ENCODE data around the gene PSMB11. TPM values are rescaled to one million over a fixed set of nuclear protein-coding genes. Genes with fewer than 3 reads are reported as not detected.
"Not testable (repeated sequence)": the region's sequence is repeated elsewhere in the genome, so short reads cannot be mapped to it uniquely, and the experiment has no call there.

PSMB11 gene
- total RNA-seq, 1 experiment from 2014 or later = not detected

DNA sequence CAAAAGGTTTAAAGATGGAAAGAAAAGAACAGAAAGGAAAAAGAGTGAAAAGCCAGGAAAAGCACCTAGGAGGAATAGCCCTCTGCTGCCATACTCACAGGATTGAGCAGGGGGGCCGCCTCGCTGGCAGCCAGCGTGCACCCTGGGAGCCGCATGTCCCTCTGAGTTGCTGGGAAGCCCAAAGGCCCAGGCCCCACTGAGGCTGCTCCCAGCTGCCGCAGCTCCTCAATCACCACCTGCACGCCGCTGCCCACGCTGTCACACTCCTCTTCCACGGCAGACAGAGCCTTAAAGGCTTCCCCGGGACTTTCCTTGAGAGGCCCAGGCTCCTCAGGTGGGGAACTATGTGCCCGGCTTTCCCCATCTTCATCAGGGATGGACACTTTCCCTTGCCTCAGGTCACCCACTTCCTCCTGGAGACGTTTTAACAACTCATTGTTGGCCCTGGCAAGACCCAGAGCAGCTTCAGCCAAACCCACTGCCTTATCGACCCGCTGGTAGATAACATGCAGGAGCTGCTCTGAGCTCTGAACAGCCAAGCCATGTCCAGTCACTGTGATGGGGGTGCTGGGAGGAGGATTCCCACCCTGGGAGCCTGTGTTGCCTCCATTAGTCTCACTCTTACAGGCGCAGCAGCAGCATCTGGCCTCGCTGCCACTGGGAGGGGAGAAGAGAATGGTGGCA is 43.5 kb upstream of the PSMB11 start:
- CTCF ChIA-PET = interaction anchor here (0.5 kb wide), 1 partner anchor 1230 kb away, joined by 3 read pairs; no protein-coding TSS in a partner anchor
- no peaks in the 10 kb centered on the region for H3K9me2 ChIP-seq (ENCODE audit: insufficient read depth)
- H3K4me2 ChIP-seq = no peak overlapping the region
- no peaks in the 10 kb centered on the region for H3K27me3 ChIP-seq (ENCODE audit: insufficient read depth, low read depth)
- no peaks in the 10 kb centered on the region for H4K20me1 ChIP-seq (ENCODE audit: insufficient read depth)
- H3F3A ChIP-seq (ENCODE audit: insufficient read depth, low read depth) = peaks cover 4% of the 10 kb centered on the region; the same call in 1 of the 2 replicates
- no peaks in the 10 kb centered on the region for H3K4me1 ChIP-seq (replicated peaks; ENCODE audit: insufficient read depth)
- intact Hi-C loops (cut with micrococcal nuclease; ENCODE audit: unreplicated experiment) = no loop called here
- POLR2A ChIA-PET (ENCODE audit: unreplicated experiment) = no interaction called here
- BruUV-seq (replicated peaks) = no TSS peak
- DNase-seq = no peak
- no peaks in the 10 kb centered on the region for H3K36me3 ChIP-seq (ENCODE audit: low read depth)
- no peak overlapping the region for H3K27ac ChIP-seq
- TF ChIP-seq, protein P1, sequence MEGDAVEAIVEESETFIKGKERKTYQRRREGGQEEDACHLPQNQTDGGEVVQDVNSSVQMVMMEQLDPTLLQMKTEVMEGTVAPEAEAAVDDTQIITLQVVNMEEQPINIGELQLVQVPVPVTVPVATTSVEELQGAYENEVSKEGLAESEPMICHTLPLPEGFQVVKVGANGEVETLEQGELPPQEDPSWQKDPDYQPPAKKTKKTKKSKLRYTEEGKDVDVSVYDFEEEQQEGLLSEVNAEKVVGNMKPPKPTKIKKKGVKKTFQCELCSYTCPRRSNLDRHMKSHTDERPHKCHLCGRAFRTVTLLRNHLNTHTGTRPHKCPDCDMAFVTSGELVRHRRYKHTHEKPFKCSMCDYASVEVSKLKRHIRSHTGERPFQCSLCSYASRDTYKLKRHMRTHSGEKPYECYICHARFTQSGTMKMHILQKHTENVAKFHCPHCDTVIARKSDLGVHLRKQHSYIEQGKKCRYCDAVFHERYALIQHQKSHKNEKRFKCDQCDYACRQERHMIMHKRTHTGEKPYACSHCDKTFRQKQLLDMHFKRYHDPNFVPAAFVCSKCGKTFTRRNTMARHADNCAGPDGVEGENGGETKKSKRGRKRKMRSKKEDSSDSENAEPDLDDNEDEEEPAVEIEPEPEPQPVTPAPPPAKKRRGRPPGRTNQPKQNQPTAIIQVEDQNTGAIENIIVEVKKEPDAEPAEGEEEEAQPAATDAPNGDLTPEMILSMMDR (conservative IDR thresholded peaks at IDR 0.05) = no peak
- TF ChIP-seq EZH2 (IDR thresholded peaks at IDR 0.05; ENCODE audit: low read depth) = no peak
- H2AFZ ChIP-seq = no peak overlapping the region
- H3K79me2 ChIP-seq (ENCODE audit: low read depth) = no peaks in the 10 kb centered on the region
- no peak overlapping the region for H3K4me3 ChIP-seq
- H3K9me3 ChIP-seq (ENCODE audit: insufficient read depth, low read depth) = no peaks in the 10 kb centered on the region

DNA sequence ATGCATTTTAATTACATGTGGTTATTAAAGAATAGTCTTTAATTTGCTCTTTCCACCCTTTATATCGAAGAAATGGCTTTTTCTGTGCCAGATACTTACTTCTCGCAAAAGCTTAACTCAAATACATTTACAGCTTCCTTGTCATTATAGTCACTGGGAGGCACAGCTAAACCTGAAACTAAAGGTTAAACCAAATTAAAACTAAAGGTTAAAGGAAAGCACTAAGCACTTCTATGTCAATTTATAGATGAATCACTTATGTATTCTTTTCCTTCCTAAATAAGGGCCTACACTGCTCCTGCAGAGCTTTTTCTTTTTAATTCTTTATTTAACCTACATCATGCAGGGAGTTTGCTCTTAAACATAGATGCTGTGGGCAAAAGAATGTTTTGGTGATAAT is 41.2 kb upstream of the PSMB11 start:
- Histone ChIP-seq H3K79me2 (ENCODE audit: low read depth) (no peaks in the 10 kb centered on the region), H2AFZ (no peak overlapping the region), H3K36me3 (ENCODE audit: low read depth) (no peaks in the 10 kb centered on the region), H3K4me2 (no peak overlapping the region), H3K27me3 (ENCODE audit: insufficient read depth, low read depth) (no peaks in the 10 kb centered on the region), H3K9me3 (ENCODE audit: insufficient read depth, low read depth) (no peaks in the 10 kb centered on the region), H3K9me2 (ENCODE audit: insufficient read depth) (no peaks in the 10 kb centered on the region), H4K20me1 (ENCODE audit: insufficient read depth) (no peaks in the 10 kb centered on the region), H3K4me3 (no peak overlapping the region), H3F3A (ENCODE audit: insufficient read depth, low read depth) (peaks cover under 1% of the 10 kb centered on the region; the same call in 1 of the 2 replicates), H3K4me1 (replicated peaks; ENCODE audit: insufficient read depth) (peaks cover 10% of the 10 kb centered on the region), H3K27ac (no peak overlapping the region)
- ChIA-PET POLR2A (ENCODE audit: unreplicated experiment) (no interaction called here), CTCF (interaction anchor here (0.7 kb wide), 1 partner anchor 18 kb away, joined by 18 read pairs; no protein-coding TSS in a partner anchor)
- no peak for TF ChIP-seq EZH2 (IDR thresholded peaks at IDR 0.05; ENCODE audit: low read depth)
- TF ChIP-seq, protein P1 (conservative IDR thresholded peaks at IDR 0.05) = no peak
- no peak for DNase-seq
- no TSS peak for BruUV-seq (replicated peaks)
- intact Hi-C loops (cut with micrococcal nuclease; ENCODE audit: unreplicated experiment) = no loop called here

DNA sequence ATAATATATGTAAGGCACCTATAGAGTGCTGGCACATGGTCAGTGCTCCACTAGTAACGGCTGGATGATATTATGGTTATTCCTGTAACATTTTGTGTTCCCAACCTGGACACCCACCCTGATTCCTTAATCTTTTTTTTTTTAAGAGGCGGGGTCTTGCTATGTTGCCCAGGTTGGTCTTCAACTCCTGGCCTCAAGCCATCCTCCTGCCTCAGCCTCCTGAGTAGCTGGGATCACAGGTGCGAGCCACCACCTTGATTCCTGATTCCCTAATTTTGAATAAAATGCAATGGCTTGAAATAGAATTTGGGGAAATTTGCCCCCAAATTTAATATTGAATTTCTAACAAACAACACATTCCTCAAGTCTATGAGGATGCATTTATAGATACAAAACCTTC is 39.4 kb upstream of the PSMB11 start:
- TF ChIP-seq EZH2 (IDR thresholded peaks at IDR 0.05; ENCODE audit: low read depth) = no peak
- TF ChIP-seq, protein P1 (conservative IDR thresholded peaks at IDR 0.05) = no peak
- no peak overlapping the region for H3K4me2 ChIP-seq
- H3K9me2 ChIP-seq (ENCODE audit: insufficient read depth) = no peaks in the 10 kb centered on the region
- DNase-seq = no peak
- no peak overlapping the region for H2AFZ ChIP-seq
- BruUV-seq (replicated peaks) = no TSS peak
- intact Hi-C loops (cut with micrococcal nuclease; ENCODE audit: unreplicated experiment) = no loop called here
- H3K36me3 ChIP-seq (ENCODE audit: low read depth) = no peaks in the 10 kb centered on the region
- peaks cover 18% of the 10 kb centered on the region for H3K4me1 ChIP-seq (replicated peaks; ENCODE audit: insufficient read depth)
- no peaks in the 10 kb centered on the region for H3K79me2 ChIP-seq (ENCODE audit: low read depth)
- ChIA-PET CTCF (interaction anchor here (0.6 kb wide), 2 partner anchors 109 to 401 kb away, joined by 4 to 6 read pairs; no protein-coding TSS in a partner anchor), POLR2A (ENCODE audit: unreplicated experiment) (interaction anchor here (0.7 kb wide), 1 partner anchor 39 kb away, joined by 4 read pairs; no protein-coding TSS in a partner anchor)
- H3F3A ChIP-seq (ENCODE audit: insufficient read depth, low read depth) = peaks cover 7% of the 10 kb centered on the region; the same call in 1 of the 2 replicates
- H3K9me3 ChIP-seq (ENCODE audit: insufficient read depth, low read depth) = no peaks in the 10 kb centered on the region
- H3K27ac ChIP-seq = no peak overlapping the region
- H3K4me3 ChIP-seq = no peak overlapping the region
- no peaks in the 10 kb centered on the region for H3K27me3 ChIP-seq (ENCODE audit: insufficient read depth, low read depth)
- H4K20me1 ChIP-seq (ENCODE audit: insufficient read depth) = no peaks in the 10 kb centered on the region

DNA sequence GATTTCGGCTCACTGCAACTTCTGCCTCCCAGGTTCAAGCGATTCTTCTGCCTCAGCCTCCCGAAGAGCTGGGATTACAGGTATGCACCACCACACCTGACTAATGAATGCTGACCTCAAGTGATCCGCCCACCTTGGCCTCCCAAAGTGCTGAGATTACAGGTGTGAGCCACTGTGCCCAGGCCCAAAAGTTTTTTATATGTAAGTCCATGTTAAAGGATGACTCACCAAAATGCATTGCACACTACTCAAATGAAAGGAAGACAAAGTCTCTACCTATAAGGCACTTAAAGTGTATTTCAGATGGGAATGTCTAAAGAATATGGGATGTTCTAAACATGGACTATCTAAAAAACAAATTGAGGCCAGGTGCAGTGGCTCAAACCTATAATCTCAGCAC is 37.7 kb upstream of the PSMB11 start:
- H3K4me2 ChIP-seq; BruUV-seq (replicated peaks); H3K4me3 ChIP-seq; H2AFZ ChIP-seq; H3K79me2 ChIP-seq (ENCODE audit: low read depth); DNase-seq; intact Hi-C loops (cut with micrococcal nuclease; ENCODE audit: unreplicated experiment); H3K9me2 ChIP-seq (ENCODE audit: insufficient read depth); CTCF ChIA-PET; H3K27me3 ChIP-seq (ENCODE audit: insufficient read depth, low read depth); H3K36me3 ChIP-seq (ENCODE audit: low read depth); H3K9me3 ChIP-seq (ENCODE audit: insufficient read depth, low read depth); POLR2A ChIA-PET (ENCODE audit: unreplicated experiment); H3K27ac ChIP-seq; H4K20me1 ChIP-seq (ENCODE audit: insufficient read depth): not testable (repeated sequence)
- H3K4me1 ChIP-seq (replicated peaks; ENCODE audit: insufficient read depth) = peaks cover 30% of the 10 kb centered on the region
- peaks cover 17% of the 10 kb centered on the region; the same call in 1 of the 2 replicates for H3F3A ChIP-seq (ENCODE audit: insufficient read depth, low read depth)
